H1 (cell line): ENCODE measurements around the gene SPINT2. TPM values are rescaled to one million over a fixed set of nuclear protein-coding genes. Genes with fewer than 3 reads are reported as not detected.

Experiments used
- CTCF ChIA-PET: fragments of 300-600 bp; sonication (Branson Sonifier 250); formaldehyde crosslinking; loops from one replicate; lab custom pipeline; 2021; ENCODE audit not compliant: partially characterized antibody; lab: Charles Lee
- POLR2A ChIA-PET: fragments of 300-600 bp; sonication (Branson Sonifier 250); formaldehyde crosslinking; loops from one replicate; lab custom pipeline; 2021; ENCODE audit warnings: inconsistent platforms; ENCODE audit not compliant: partially characterized antibody; lab: Charles Lee
- DNase-seq, 2 experiments: peaks; one replicate each; pipeline versions ENCODE4 v3.0.0 to v3.0.0-alpha.2; 2010 to 2022; ENCODE audit warnings: low spot score in 2 of 2, low read depth in 1 of 2, mixed read lengths in 1 of 2
- FAIRE-seq: peaks from 2 replicates; lab custom pipeline; 2011; peaks lifted over from hg19 to GRCh38; lab: Jason Lieb, UNC
- H2AFZ ChIP-seq: 2 replicates; pipeline ENCODE4 v1.8.1; 2012; ENCODE audit warnings: low read length, inconsistent platforms
- H2AK5ac ChIP-seq: 2 replicates; pipeline ENCODE4 v1.6.1; 2013; ENCODE audit warnings: low read depth, low read length
- H2BK120ac ChIP-seq: replicated peaks from 2 replicates; pipeline ENCODE3; 2013; ENCODE audit warnings: low read depth, low read length, inconsistent platforms
- H2BK12ac ChIP-seq: 2 replicates; pipeline ENCODE4 v1.6.1; 2013; ENCODE audit warnings: low read depth, low read length
- H2BK15ac ChIP-seq: 2 replicates; pipeline ENCODE4 v1.6.1; 2013; ENCODE audit warnings: low read length
- H2BK20ac ChIP-seq: 2 replicates; pipeline ENCODE4 v1.6.1; 2013; ENCODE audit warnings: low read length
- H2BK5ac ChIP-seq: 2 replicates; pipeline ENCODE4 v1.6.1; 2013; ENCODE audit warnings: low read depth, low read length
- H3K14ac ChIP-seq: 2 replicates; pipeline ENCODE4 v1.6.1; 2013; ENCODE audit warnings: inconsistent platforms; ENCODE audit not compliant: insufficient read length
- H3K18ac ChIP-seq: 2 replicates; pipeline ENCODE4 v1.6.1; 2013; ENCODE audit warnings: low read length; ENCODE audit errors: extremely low read depth
- H3K23ac ChIP-seq: 2 replicates; pipeline ENCODE4 v1.6.1; 2013; ENCODE audit warnings: inconsistent platforms; ENCODE audit not compliant: insufficient read length
- H3K23me2 ChIP-seq: 2 replicates; pipeline ENCODE4 v1.6.1; 2013; ENCODE audit warnings: low read depth, low read length
- H3K27ac ChIP-seq: 2 replicates; pipeline ENCODE4 v1.6.1; 2011; ENCODE audit warnings: low read depth, low read length, inconsistent platforms
- H3K27me3 ChIP-seq, 4 experiments: replicated peaks in 1 of 4; 1 replicate in 1 of 4; 2 replicates in 3 of 4; pipeline versions ENCODE4 v1.6.1 to v1.8.1; 2011 to 2013; ENCODE audit warnings: low read length in 3 of 4, mild to moderate bottlenecking in 3 of 4, inconsistent platforms in 2 of 4, mixed read lengths in 2 of 4, moderate library complexity in 1 of 4; ENCODE audit not compliant: control insufficient read depth in 3 of 4, insufficient read depth in 3 of 4; ENCODE audit errors: extremely low read depth in 1 of 4
- H3K36me3 ChIP-seq, 4 experiments: 2 replicates each; pipeline versions ENCODE4 v1.6.1 to v1.8.1; 2011 to 2013; ENCODE audit warnings: mild to moderate bottlenecking in 4 of 4, low read length in 3 of 4, moderate library complexity in 2 of 4, control low read depth in 1 of 4, inconsistent platforms in 1 of 4; ENCODE audit not compliant: insufficient read depth in 4 of 4, control insufficient read depth in 2 of 4
- H3K4ac ChIP-seq: replicated peaks from 2 replicates; pipeline ENCODE3; 2013; ENCODE audit warnings: low read length, low read depth, mixed read lengths, inconsistent platforms; ENCODE audit not compliant: insufficient read length
- H3K4me1 ChIP-seq, 4 experiments: replicated peaks in 1 of 4; 1 replicate in 1 of 4; 2 replicates in 3 of 4; pipeline versions ENCODE4 v1.6.1 to v1.8.1; 2011 to 2013; ENCODE audit warnings: low read length in 3 of 4, inconsistent platforms in 2 of 4, mixed read lengths in 1 of 4; ENCODE audit not compliant: insufficient read depth in 4 of 4, control insufficient read depth in 3 of 4
- H3K4me2 ChIP-seq, 2 experiments: 2 replicates each; pipeline versions ENCODE4 v1.6.1 to v1.8.1; 2011 to 2013; ENCODE audit warnings: low read depth in 2 of 2, low read length in 2 of 2, control low read depth in 1 of 2, inconsistent platforms in 1 of 2, mild to moderate bottlenecking in 1 of 2; ENCODE audit not compliant: insufficient read depth in 1 of 2
- H3K4me3 ChIP-seq, 4 experiments: fragments of 200-600, 300-600 bp in 1 of 4; sonication (generic), shearing (Covaris generic), sonication (Bioruptor Twin) in 1 of 4; 2 replicates each; pipeline versions ENCODE4 v1.5.1 to v1.8.1; 2011 to 2016; ENCODE audit warnings: low read length in 4 of 4, low read depth in 3 of 4, control low read depth in 2 of 4, inconsistent platforms in 2 of 4, mild to moderate bottlenecking in 2 of 4, mixed read lengths in 1 of 4, moderate library complexity in 1 of 4; ENCODE audit not compliant: insufficient read depth in 2 of 4; ENCODE audit errors: extremely low read depth in 1 of 4
- H3K56ac ChIP-seq: replicated peaks from 2 replicates; pipeline ENCODE3; 2013; ENCODE audit warnings: low read depth, mild to moderate bottlenecking, mixed read lengths, low read length, inconsistent platforms; ENCODE audit not compliant: insufficient read length
- H3K79me1 ChIP-seq: 2 replicates; pipeline ENCODE4 v1.6.1; 2013; ENCODE audit warnings: low read depth, low read length, control low read depth
- H3K79me2 ChIP-seq, 2 experiments: 2 replicates each; pipeline versions ENCODE4 v1.6.1 to v1.8.1; 2012 to 2013; ENCODE audit warnings: low read length in 2 of 2, mild to moderate bottlenecking in 2 of 2, inconsistent platforms in 1 of 2; ENCODE audit not compliant: insufficient read depth in 2 of 2, control insufficient read depth in 1 of 2
- H3K9ac ChIP-seq, 4 experiments: replicated peaks in 1 of 4; 1 replicate in 1 of 4; 2 replicates in 3 of 4; pipeline versions ENCODE4 v1.6.1 to v1.8.1; 2011 to 2013; ENCODE audit warnings: low read depth in 3 of 4, low read length in 3 of 4, control low read depth in 2 of 4, mild to moderate bottlenecking in 2 of 4, moderate library complexity in 2 of 4, inconsistent platforms in 1 of 4; ENCODE audit errors: extremely low read depth in 1 of 4
- H3K9me3 ChIP-seq, 2 experiments: 2 replicates each; pipeline versions ENCODE4 v1.6.1 to v1.8.1; 2012 to 2013; ENCODE audit warnings: mild to moderate bottlenecking in 2 of 2, moderate library complexity in 2 of 2, control low read depth in 1 of 2, inconsistent platforms in 1 of 2, low read depth in 1 of 2, low read length in 1 of 2, mixed read lengths in 1 of 2; ENCODE audit not compliant: insufficient read depth in 2 of 2
- H4K20me1 ChIP-seq, 2 experiments: replicated peaks in 1 of 2; 2 replicates each; pipeline versions ENCODE3 to v1.8.1; 2011 to 2013; ENCODE audit warnings: inconsistent platforms in 2 of 2, low read length in 2 of 2, mild to moderate bottlenecking in 1 of 2; ENCODE audit not compliant: insufficient read depth in 2 of 2, control insufficient read depth in 1 of 2
- H4K5ac ChIP-seq: 2 replicates; pipeline ENCODE4 v1.6.1; 2013; ENCODE audit warnings: low read length, low read depth, mixed read lengths, inconsistent platforms; ENCODE audit not compliant: insufficient read length
- H4K8ac ChIP-seq: 2 replicates; pipeline ENCODE4 v1.8.0; 2013; ENCODE audit warnings: mild to moderate bottlenecking, moderate library complexity, low read length, inconsistent platforms; ENCODE audit not compliant: insufficient read depth; ENCODE audit errors: extremely low read depth
- H4K91ac ChIP-seq: replicated peaks from 2 replicates; pipeline ENCODE3; 2013; ENCODE audit warnings: low read length, mixed read lengths, inconsistent platforms; ENCODE audit not compliant: insufficient read length
- CEBPB ChIP-seq: IDR thresholded peaks from 2 replicates; pipeline ENCODE4 v1.6.1; 2012; ENCODE audit warnings: low read depth, low read length
- GABPA ChIP-seq: IDR thresholded peaks from 2 replicates; pipeline ENCODE4 v1.6.1; 2011; ENCODE audit warnings: mild to moderate bottlenecking, low read length, moderate library complexity, borderline replicate concordance; ENCODE audit not compliant: insufficient read depth
- KDM1A ChIP-seq: fragments of 200-600, 300-600 bp; sonication (generic); IDR thresholded peaks from 2 replicates; pipeline ENCODE4 v1.7.1; 2016; ENCODE audit warnings: mild to moderate bottlenecking, low read length, borderline replicate concordance
- KDM4A ChIP-seq: IDR thresholded peaks from one replicate; pipeline ENCODE4 v1.7.1; 2012; ENCODE audit warnings: low read depth, mild to moderate bottlenecking, moderate library complexity, low read length, inconsistent platforms; ENCODE audit not compliant: severe bottlenecking
- KDM5A ChIP-seq: fragments of 200-600 bp; IDR thresholded peaks from 2 replicates; pipeline ENCODE4 v1.7.1; 2012; ENCODE audit warnings: mild to moderate bottlenecking, low read length, inconsistent platforms, mixed read lengths
- RAD21 ChIP-seq, 2 experiments: IDR thresholded peaks in 1 of 2; conservative IDR thresholded peaks in 1 of 2; 2 replicates each; pipeline ENCODE4 v1.6.1; 2011; ENCODE audit warnings: low read depth in 2 of 2, low read length in 2 of 2, improper control_type of control experiment in 1 of 2, inconsistent platforms in 1 of 2, mild to moderate bottlenecking in 1 of 2, moderate library complexity in 1 of 2
- RNF2 ChIP-seq: fragments of 200-900, 300-1000 bp; sonication (generic); IDR thresholded peaks from 2 replicates; pipeline ENCODE4 v1.7.1; 2016; ENCODE audit warnings: borderline replicate concordance, low read depth, mild to moderate bottlenecking, antibody characterized with exemption, low read length; ENCODE audit not compliant: poor library complexity, severe bottlenecking; ENCODE audit errors: missing control alignments
- SIN3A ChIP-seq, 2 experiments: IDR thresholded peaks in 1 of 2; conservative IDR thresholded peaks in 1 of 2; 2 replicates each; pipeline ENCODE4 v1.6.1; 2011 to 2012; ENCODE audit warnings: low read length in 2 of 2, improper control_type of control experiment in 1 of 2, low read depth in 1 of 2, mild to moderate bottlenecking in 1 of 2
- SIRT6 ChIP-seq: IDR thresholded peaks from one replicate; pipeline ENCODE4 v1.7.1; 2012; ENCODE audit warnings: low read length, inconsistent platforms
- TAF7 ChIP-seq: optimal IDR thresholded peaks from 2 replicates; pipeline ENCODE3; 2011; ENCODE audit warnings: low read depth, mild to moderate bottlenecking, inconsistent platforms, low read length, moderate library complexity, borderline replicate concordance
- WGBS, 2 experiments: shearing (Covaris generic) in 1 of 2; methylation state at CpG; one replicate each; pipeline versions ENCODE4 v1.1.6 to v1.1.7; 2013 to 2015; ENCODE audit warnings: low lambda C conversion rate in 2 of 2, mixed read lengths in 2 of 2, inconsistent platforms in 1 of 2, low coverage in 1 of 2, missing lambda C conversion rate in 1 of 2; ENCODE audit not compliant: insufficient replicate concordance in 2 of 2, insufficient coverage in 1 of 2, insufficient read length in 1 of 2; ENCODE audit errors: extremely low coverage in 1 of 2, missing lambda C conversion rate in 1 of 2; 5-methylcytosine and 5-hydroxymethylcytosine counted together
- polyA plus RNA-seq, 7 experiments: library from polyadenylated mRNA; depleted of rRNA in 3 of 7; stranded (reverse) in 5 of 7; unstranded in 2 of 7; fragments of >200 nt in 5 of 7; fragments of 200-250 nt in 2 of 7; gene quantifications; 1 replicate in 5 of 7; 2 replicates in 1 of 7; 4 replicates in 1 of 7; pipeline versions ENCODE4 v1.2.1 to v1.2.3, GENCODE V29; 2011 to 2013; ENCODE audit warnings: missing spikeins in 2 of 7, mixed read lengths in 2 of 7
- total RNA-seq: library from RNA; stranded (reverse); fragmentation: NEBNext Ultra II Directional; extraction: Animal tissue kit (Norgen Biotek cat#: 25700); gene quantifications from 2 replicates; pipeline ENCODE4 v1.2.1, GENCODE V29; 2021

Gene SPINT2
- total and polyA plus RNA-seq, 2 of the 8 experiments (the other 6 are each of a cell fraction or from before 2014, with no cell fraction given), result 294 to 296 TPM

DNA sequence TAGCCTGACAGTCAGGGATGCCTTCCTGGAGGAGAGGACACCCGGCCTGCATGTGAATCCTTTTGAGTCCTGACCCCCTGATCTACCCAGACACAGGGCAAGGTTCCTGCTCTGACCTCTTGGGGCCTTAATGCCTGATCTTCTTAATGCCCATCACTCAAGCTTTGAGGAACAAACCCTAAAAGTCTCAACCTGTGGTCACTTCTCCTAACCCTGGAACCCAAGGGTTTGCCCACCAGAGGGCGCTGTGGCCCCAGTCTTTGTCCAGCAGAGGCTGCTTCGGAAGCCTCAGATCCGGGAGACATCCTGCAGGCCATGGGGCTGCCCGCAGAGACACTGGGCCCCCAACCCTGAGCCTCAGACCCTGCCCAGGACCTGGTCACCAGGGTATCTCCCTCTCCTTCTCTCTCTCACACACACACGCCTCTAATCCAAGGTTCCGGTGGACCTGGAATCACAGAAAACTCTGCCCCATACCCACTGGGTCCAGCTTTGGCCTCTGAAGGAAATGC is 30.6 kb upstream of the SPINT2 start:
- Histone ChIP-seq H3K14ac (no peak overlapping the region), H3K56ac (no peak overlapping the region), H3K23me2 (peaks cover 5% of the 10 kb centered on the region; the same call in 1 of the 2 replicates), H4K20me1 (no peaks in the 10 kb centered on the region), H3K4me2 (no peak overlapping the region), H4K91ac (no peak overlapping the region), H3K4me3 (no peak overlapping the region), H3K27ac (no peak overlapping the region), H3K4me1 (peaks cover 0 to 3% (median 0%) of the 10 kb centered on the region in 4 experiments; a peak in 2 of 7 replicates), H2AFZ (peak overlapping the region; percentile 95), H3K36me3 (no peaks in the 10 kb centered on the region), H2BK12ac (no peak overlapping the region), H3K18ac (peak overlapping the region; percentile 83; the same call in 1 of the 2 replicates), H4K5ac (no peak overlapping the region), H3K79me2 (no peaks in the 10 kb centered on the region), H3K4ac (peak overlapping the region; percentile 41), H3K23ac (no peak overlapping the region), H3K9ac (no peak overlapping the region), H3K9me3 (no peaks in the 10 kb centered on the region), H2BK20ac (no peak overlapping the region), H2BK5ac (no peak overlapping the region), H3K79me1 (no peaks in the 10 kb centered on the region), H2BK120ac (no peak overlapping the region), H4K8ac (peak overlapping the region; percentile 90; the same call in 1 of the 2 replicates), H3K27me3 (peaks cover 0 to 5% (median 2%) of the 10 kb centered on the region in 4 experiments; a peak in 3 of 7 replicates), H2BK15ac (peak overlapping the region; percentile 95), H2AK5ac (no peak overlapping the region)
- 29% methylated on average over 7 of the region's 7 CpGs; no CpG with 5 or more reads in 1 of the 2 experiments for WGBS, 2 experiments
- DNase-seq, result peak in 1 of 2 experiments; percentile 99
- POLR2A ChIA-PET, result interaction anchor here (1.0 to 2.1 kb wide), 6 partner anchors 18 to 328 kb away, joined by 3 to 10 read pairs (median 6); partner anchors contain the start of genes PPP1R14A, SPINT2 and WDR87
- CTCF ChIA-PET, result interaction anchor here (0.6 to 6.5 kb wide), 31 partner anchors 9 to 262 kb away, joined by 3 to 45 read pairs (median 5); partner anchors contain the start of genes CATSPERG, DPF1 and PPP1R14A
- FAIRE-seq, result peak; percentile 62
- TF ChIP-seq TAF7 (no peak), KDM1A (no peak), RAD21 (IDR thresholded peaks at IDR 0.05 in 1 of 2, conservative IDR thresholded peaks at IDR 0.05 in 1 of 2; ENCODE audit: low read depth in 2 of 2, low read length in 2 of 2) (peak; percentile 94), CEBPB (no peak), KDM4A (no peak), KDM5A (no peak), SIRT6 (no peak), SIN3A (conservative IDR thresholded peaks at IDR 0.05 in 1 of 2, IDR thresholded peaks at IDR 0.05 in 1 of 2; ENCODE audit: low read depth in 1 of 2, low read length in 2 of 2) (peak in 1 of 2 experiments; percentile 62; a peak in 1 of 4 replicates), RNF2 (no peak), GABPA (no peak)
